HEK293T (cell line): ENCODE measurements around the gene EGFLAM.

Source experiments
- CTCF ChIA-PET: fragments of 350-600 bp; formaldehyde crosslinking; extraction: SDS; loops from one replicate; lab custom pipeline; 2021; ENCODE audit warnings: antibody characterized with exemption, inconsistent platforms; lab: Yijun Ruan, JAX
- POLR2A ChIA-PET: fragments of 350-600 bp; formaldehyde crosslinking; extraction: SDS; loops from one replicate; lab custom pipeline; 2020; ENCODE audit warnings: antibody characterized with exemption, inconsistent platforms; lab: Yijun Ruan, JAX
- DNase-seq: peaks from one replicate; pipeline ENCODE4 v3.0.0; 2012; ENCODE audit warnings: mixed read lengths; ENCODE audit errors: extremely low spot score
- ARNT ChIP-seq: fragments of 450-650 bp; IDR thresholded peaks from 2 replicates; pipeline ENCODE4 v1.6.1; 2017; ENCODE audit warnings: mild to moderate bottlenecking
- BHLHE40 ChIP-seq: fragments of 450-650 bp; IDR thresholded peaks from 2 replicates; pipeline ENCODE4 v1.6.1; 2016; ENCODE audit warnings: mild to moderate bottlenecking, moderate library complexity, borderline replicate concordance
- CTBP1 ChIP-seq: fragments of 450-650 bp; IDR thresholded peaks from 2 replicates; pipeline ENCODE4 v1.6.1; 2016; ENCODE audit warnings: borderline replicate concordance
- ELF4 ChIP-seq: fragments of 450-650 bp; IDR thresholded peaks from 2 replicates; pipeline ENCODE4 v1.6.1; 2017; ENCODE audit warnings: antibody characterized with exemption
- FOXA1 ChIP-seq: fragments of 450-650 bp; IDR thresholded peaks from 2 replicates; pipeline ENCODE4 v1.6.1; 2016; ENCODE audit warnings: mild to moderate bottlenecking
- FOXK2 ChIP-seq: fragments of 450-650 bp; IDR thresholded peaks from 2 replicates; pipeline ENCODE4 v1.6.1; 2016; ENCODE audit warnings: mild to moderate bottlenecking
- FOXM1 ChIP-seq: fragments of 450-650 bp; IDR thresholded peaks from 2 replicates; pipeline ENCODE4 v1.6.1; 2017; ENCODE audit warnings: mild to moderate bottlenecking, borderline replicate concordance
- HDGF ChIP-seq: fragments of 450-650 bp; IDR thresholded peaks from 2 replicates; pipeline ENCODE4 v1.6.1; 2017; ENCODE audit warnings: antibody characterized with exemption, borderline replicate concordance
- L3MBTL2 ChIP-seq: fragments of 450-650 bp; conservative IDR thresholded peaks from 2 replicates; pipeline ENCODE4 v1.6.1; 2016; ENCODE audit warnings: mild to moderate bottlenecking
- LEF1 ChIP-seq: fragments of 450-650 bp; IDR thresholded peaks from 2 replicates; pipeline ENCODE4 v1.6.1; 2017; ENCODE audit warnings: mild to moderate bottlenecking, borderline replicate concordance
- NFRKB ChIP-seq: fragments of 450-650 bp; IDR thresholded peaks from 2 replicates; pipeline ENCODE4 v1.6.1; 2016; ENCODE audit warnings: mild to moderate bottlenecking, moderate library complexity
- PKNOX1 ChIP-seq: fragments of 450-650 bp; IDR thresholded peaks from 2 replicates; pipeline ENCODE4 v1.6.1; 2016
- SP1 ChIP-seq: fragments of 450-650 bp; IDR thresholded peaks from 2 replicates; pipeline ENCODE4 v1.6.1; 2017
- SUZ12 ChIP-seq: fragments of 450-650 bp; IDR thresholded peaks from 2 replicates; pipeline ENCODE4 v1.6.1; 2016; ENCODE audit warnings: mild to moderate bottlenecking
- TARDBP ChIP-seq: fragments of 450-650 bp; IDR thresholded peaks from 2 replicates; pipeline ENCODE4 v1.6.1; 2016
- ZNF384 ChIP-seq: fragments of 450-650 bp; IDR thresholded peaks from 2 replicates; pipeline ENCODE4 v1.6.1; 2016

Gene EGFLAM

GRCh38 chr5:38249301-38249700 lies 9.1 kb upstream of the EGFLAM start:
- ChIA-PET POLR2A (no interaction called here), CTCF (interaction anchor here (0.6 to 1.5 kb wide), 5 partner anchors 10 to 558 kb away, joined by 3 to 6 read pairs (median 4); no protein-coding TSS in a partner anchor)
- TF ChIP-seq PKNOX1 (no peak), TARDBP (no peak), FOXK2 (no peak), ELF4 (no peak), ZNF384 (no peak), SUZ12 (no peak), CTBP1 (no peak)
- no peak for DNase-seq

- POLR2A ChIA-PET = no interaction called here
- CTCF ChIA-PET = interaction anchor here (0.6 to 1.3 kb wide), 4 partner anchors 16 to 558 kb away, joined by 3 to 6 read pairs (median 4); no protein-coding TSS in a partner anchor
- TF ChIP-seq SP1 (no peak), FOXA1 (no peak), ZNF384 (no peak), ARNT (no peak), NFRKB (no peak), L3MBTL2 (no peak), TARDBP (no peak), CTBP1 (no peak), FOXM1 (no peak), ELF4 (no peak), SUZ12 (no peak)
Observed at GRCh38 chr5:38249812-38250211, 8.5 kb upstream of the EGFLAM start.

GRCh38 chr5:38250763-38251448 lies 7.5 kb upstream of the EGFLAM start:
- ChIA-PET POLR2A (no interaction called here), CTCF (no interaction called here)
- no peak for DNase-seq
- no peak for TF ChIP-seq ELF4
- no peak for TF ChIP-seq CTBP1
- TF ChIP-seq FOXM1 = no peak

More at GRCh38 chr5:38249812-38250211, 8.5 kb upstream of the EGFLAM start:
- DNase-seq = no peak

- ChIA-PET POLR2A (no interaction called here), CTCF (no interaction called here)
- no peak for TF ChIP-seq FOXK2
- no peak for TF ChIP-seq FOXM1
- TF ChIP-seq BHLHE40 = no peak
- TF ChIP-seq ARNT = no peak
- TF ChIP-seq HDGF = no peak
- TF ChIP-seq ZNF384 = no peak
- DNase-seq = no peak
Observed at GRCh38 chr5:38253759-38254158, 4.6 kb upstream of the EGFLAM start.

GRCh38 chr5:38257308-38258041 lies 884 bp upstream of the EGFLAM start:
- ChIA-PET POLR2A (no interaction called here), CTCF (interaction anchor here (1.2 kb wide), 1 partner anchor 8 kb away, joined by 8 read pairs; no protein-coding TSS in a partner anchor)
- no peak for TF ChIP-seq ELF4
- no peak for TF ChIP-seq FOXK2
- TF ChIP-seq SP1 = no peak
- no peak for TF ChIP-seq NFRKB
- TF ChIP-seq ARNT = no peak
- no peak for TF ChIP-seq HDGF
- no peak for TF ChIP-seq PKNOX1
- no peak for TF ChIP-seq ZNF384
- TF ChIP-seq FOXM1 = no peak
- no peak for TF ChIP-seq SUZ12
- no peak for TF ChIP-seq TARDBP
- no peak for TF ChIP-seq BHLHE40
- TF ChIP-seq FOXA1 = no peak
- no peak for TF ChIP-seq LEF1
- DNase-seq = peak; percentile 8

- CTCF ChIA-PET = no interaction called here
- TF ChIP-seq TARDBP = no peak
- TF ChIP-seq BHLHE40 = no peak
- TF ChIP-seq LEF1 = no peak
- TF ChIP-seq CTBP1 = no peak
- no peak for TF ChIP-seq FOXA1
- no peak for TF ChIP-seq FOXM1
- no peak for TF ChIP-seq ZNF384
- no peak for DNase-seq
- POLR2A ChIA-PET = no interaction called here
Observed at GRCh38 chr5:38258042-38258318, 379 bp upstream of the EGFLAM start.

GRCh38 chr5:38259062-38259808 lies 876 bp downstream of the EGFLAM start:
- DNase-seq = peak; percentile 14
- TF ChIP-seq SP1 (no peak), ARNT (no peak)
- ChIA-PET POLR2A (no interaction called here), CTCF (interaction anchor here (0.6 to 0.7 kb wide), 3 partner anchors 9 to 13 kb away, joined by 3 to 5 read pairs (median 3); no protein-coding TSS in a partner anchor)
